Skin epidermis (tissue), 12 donors: ENCODE data around the gene EZH1.
"Not testable (repeated sequence)": the region's sequence is repeated elsewhere in the genome, so short reads cannot be mapped to it uniquely, and the experiment has no call there.

Source experiments
- H3K27ac ChIP-seq, 21 experiments: fragments of 200-600 bp; sonication (generic) in 11 of 21; one replicate each; pipeline ENCODE4 v1.5.0; 2020; ENCODE audit warnings: mild to moderate bottlenecking in 3 of 21, inconsistent platforms in 2 of 21, moderate library complexity in 2 of 21
- H3K4me3 ChIP-seq, 7 experiments: fragments of 200-600 bp; sonication (generic) in 2 of 7; one replicate each; pipeline ENCODE4 v1.5.0; 2020; ENCODE audit warnings: inconsistent platforms in 2 of 7, mild to moderate bottlenecking in 2 of 7, moderate library complexity in 1 of 7

Gene EZH1

DNA sequence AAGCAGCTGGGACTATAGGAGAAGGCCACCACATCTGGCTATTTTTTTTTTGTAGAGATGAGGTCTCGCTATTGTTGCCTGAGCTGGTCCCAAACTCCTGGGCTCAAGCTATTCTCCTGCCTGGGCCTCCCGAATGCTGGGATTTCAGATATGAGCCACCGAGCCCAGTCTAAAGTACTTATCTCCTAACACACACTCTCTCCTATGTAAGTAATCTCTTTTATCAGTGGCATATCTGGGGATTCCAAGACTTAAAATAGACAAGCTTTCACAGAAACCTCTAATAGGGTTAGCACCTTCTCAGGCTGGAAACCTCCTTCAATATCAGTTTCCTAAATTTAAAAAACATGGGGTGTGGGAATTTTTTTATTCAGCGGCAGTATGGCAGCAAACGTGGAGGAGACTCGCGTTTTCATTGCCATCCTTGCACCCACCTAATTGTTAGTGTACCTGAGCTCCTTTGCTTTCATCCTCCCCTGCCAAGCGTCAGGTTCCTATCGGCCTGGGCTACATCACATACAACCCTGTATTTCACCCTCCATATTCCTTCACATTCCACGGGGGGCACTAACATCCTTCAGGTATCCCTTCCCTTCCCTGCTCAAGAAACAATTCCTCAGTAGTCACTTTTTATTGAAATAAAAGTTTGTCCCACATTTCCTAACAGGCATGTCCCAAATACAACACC lies 1.1 kb downstream of the EZH1 start:
- Histone ChIP-seq H3K4me3 (peak overlapping the region; percentile 68 to 86 (median 71)), H3K27ac (peak overlapping the region in 18 of 21 experiments; percentile 74 to 97 (median 92))

DNA sequence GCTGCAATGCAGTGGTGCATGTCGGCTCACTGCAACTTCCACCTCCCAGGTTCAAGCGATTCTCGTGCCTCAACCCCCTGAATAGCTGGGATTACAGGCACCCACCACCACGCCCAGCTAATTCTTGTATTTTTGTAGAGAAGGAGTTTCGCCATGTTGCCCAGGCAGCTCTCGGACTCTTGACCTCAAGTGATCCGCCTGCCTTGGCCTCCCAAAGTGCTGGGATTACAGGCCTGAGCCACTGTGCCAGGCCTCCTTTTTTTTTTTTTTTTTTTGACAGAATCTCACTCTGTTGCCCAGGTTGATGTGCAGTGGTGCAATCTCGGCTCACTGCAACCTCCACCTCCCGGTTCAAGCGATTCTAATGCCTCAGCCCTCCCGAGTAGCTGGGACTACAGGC lies 1.9 kb downstream of the EZH1 start:
- H3K4me3 ChIP-seq: not testable (repeated sequence)
- peak overlapping the region in 1 of 21 experiments; percentile 97 for H3K27ac ChIP-seq

- Histone ChIP-seq H3K4me3 (no peak overlapping the region), H3K27ac (no peak overlapping the region)
These were observed 4.1 kb downstream of the EZH1 start for GRCh38 chr17:42740699-42741098.

GRCh38 chr17:42725143-42725542 lies 19.7 kb downstream of the EZH1 start:
- H3K4me3 ChIP-seq: no peak overlapping the region
- H3K27ac ChIP-seq: no peak overlapping the region

- Histone ChIP-seq H3K27ac (no peak overlapping the region), H3K4me3 (no peak overlapping the region)
These were observed 21.2 kb downstream of the EZH1 start for GRCh38 chr17:42723636-42724035.

GRCh38 chr17:42720996-42721583 lies 23.8 kb downstream of the EZH1 start:
- Histone ChIP-seq H3K27ac (no peak overlapping the region), H3K4me3 (no peak overlapping the region)

- H3K4me3 ChIP-seq: no peak overlapping the region
- peak overlapping the region in 1 of 21 experiments; percentile 8 for H3K27ac ChIP-seq
These were observed 35.3 kb downstream of the EZH1 start for GRCh38 chr17:42709561-42709960.

- Histone ChIP-seq H3K27ac (no peak overlapping the region), H3K4me3 (no peak overlapping the region)
These were observed 36.3 kb downstream of the EZH1 start for GRCh38 chr17:42708588-42708987.

DNA sequence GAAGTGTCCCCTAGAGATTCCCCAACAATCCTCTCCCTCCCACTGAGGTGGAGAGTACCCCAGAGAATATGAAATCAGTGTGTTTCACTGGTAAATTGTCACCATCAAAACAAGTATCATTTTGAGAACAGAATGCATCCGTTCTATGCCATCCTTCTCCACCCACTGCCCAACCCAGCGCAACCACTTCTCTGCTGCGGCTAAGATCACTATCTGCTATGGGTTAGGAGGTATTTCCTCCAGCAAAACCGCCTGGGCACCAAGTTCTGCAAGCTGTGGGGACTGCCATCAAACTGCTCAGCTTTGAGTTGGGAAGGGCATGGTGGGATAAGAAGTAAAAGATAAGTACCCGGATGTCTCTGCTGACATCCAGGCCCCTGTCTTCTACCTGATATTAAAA lies 38.1 kb downstream of the EZH1 start:
- peak overlapping the region in 2 of 21 experiments; percentile 5 to 63 for H3K27ac ChIP-seq

DNA sequence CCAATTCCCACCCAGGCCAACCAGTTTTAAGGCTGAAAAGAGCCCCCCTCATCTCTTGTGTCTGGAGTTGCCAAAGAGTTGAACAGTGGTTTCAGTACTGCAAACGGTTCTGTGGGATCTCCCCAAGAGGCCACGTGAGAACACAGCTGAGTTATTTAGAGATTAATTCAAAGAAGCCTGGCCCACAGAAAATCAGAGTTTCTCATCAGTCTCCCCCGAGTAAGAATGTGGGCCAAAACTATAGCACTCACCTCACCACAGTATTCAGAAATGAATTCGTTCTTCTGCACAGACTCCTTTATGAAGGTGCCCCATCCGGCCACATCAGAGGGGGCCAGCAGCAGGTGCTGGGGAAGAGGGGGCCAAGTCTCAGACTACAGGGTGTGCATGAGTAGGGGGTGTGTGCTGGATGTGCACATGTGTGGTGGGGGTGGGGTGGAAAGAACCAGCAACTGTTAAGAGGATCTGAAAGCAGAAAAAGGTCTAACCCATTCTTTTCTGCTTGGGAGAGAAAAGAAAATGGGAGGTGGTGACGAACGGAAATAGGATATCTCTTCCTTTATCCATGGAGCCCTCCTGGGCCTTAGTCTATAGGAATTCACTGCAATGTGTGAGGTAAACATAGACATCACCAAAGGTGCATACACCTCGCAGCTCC lies 39.9 kb downstream of the EZH1 start:
- Histone ChIP-seq H3K27ac (peak overlapping the region in 3 of 21 experiments; percentile 18 to 61 (median 40)), H3K4me3 (no peak overlapping the region)

More for the DNA sequence above, 38.1 kb downstream of the EZH1 start:
- H3K4me3 ChIP-seq: no peak overlapping the region

DNA sequence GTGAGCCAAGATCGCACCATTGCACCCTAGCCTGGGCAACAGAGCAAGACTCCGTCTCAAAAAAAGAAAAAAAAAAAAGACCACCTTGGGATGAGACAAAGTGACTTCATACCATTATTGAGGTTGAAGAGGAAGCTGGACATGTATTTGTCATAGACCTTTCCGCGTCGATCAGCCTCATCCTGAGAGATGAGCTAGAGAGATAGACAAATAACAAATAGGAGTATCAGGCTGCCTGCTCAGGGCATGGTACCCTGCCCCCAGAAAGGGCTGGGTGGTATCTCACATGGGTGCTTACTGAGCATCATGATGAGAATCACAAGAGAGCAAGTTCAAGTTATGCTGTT lies 40.4 kb downstream of the EZH1 start:
- Histone ChIP-seq H3K27ac (peak overlapping the region in 2 of 21 experiments; percentile 2 to 61), H3K4me3 (no peak overlapping the region)

DNA sequence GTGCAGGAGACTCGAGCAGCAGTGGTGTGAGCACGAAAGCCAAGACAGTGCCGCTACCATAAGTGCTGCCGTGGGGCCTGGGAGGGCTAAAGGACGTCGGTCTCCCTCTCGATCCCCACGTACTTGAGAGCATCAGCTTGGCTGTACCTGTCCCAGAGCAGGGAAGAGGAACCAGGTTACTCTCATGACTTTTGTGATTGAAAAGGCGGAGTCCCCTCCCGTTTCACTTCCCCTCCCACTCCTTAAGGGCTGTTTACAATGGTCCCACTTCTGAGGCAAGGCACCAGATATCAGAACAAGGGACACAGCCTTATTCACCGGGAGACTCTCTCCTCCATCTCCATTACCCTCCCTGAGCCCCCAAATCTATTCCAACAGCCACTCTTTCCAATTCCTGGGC lies 42.4 kb downstream of the EZH1 start:
- no peak overlapping the region for H3K4me3 ChIP-seq
- peak overlapping the region in 1 of 21 experiments; percentile 52 for H3K27ac ChIP-seq

GRCh38 chr17:42700586-42701289 lies 44.1 kb downstream of the EZH1 start:
- Histone ChIP-seq H3K4me3 (no peak overlapping the region), H3K27ac (no peak overlapping the region)

- H3K4me3 ChIP-seq: no peak overlapping the region
- H3K27ac ChIP-seq: no peak overlapping the region
These were observed 45.5 kb downstream of the EZH1 start for GRCh38 chr17:42699415-42699740.

DNA sequence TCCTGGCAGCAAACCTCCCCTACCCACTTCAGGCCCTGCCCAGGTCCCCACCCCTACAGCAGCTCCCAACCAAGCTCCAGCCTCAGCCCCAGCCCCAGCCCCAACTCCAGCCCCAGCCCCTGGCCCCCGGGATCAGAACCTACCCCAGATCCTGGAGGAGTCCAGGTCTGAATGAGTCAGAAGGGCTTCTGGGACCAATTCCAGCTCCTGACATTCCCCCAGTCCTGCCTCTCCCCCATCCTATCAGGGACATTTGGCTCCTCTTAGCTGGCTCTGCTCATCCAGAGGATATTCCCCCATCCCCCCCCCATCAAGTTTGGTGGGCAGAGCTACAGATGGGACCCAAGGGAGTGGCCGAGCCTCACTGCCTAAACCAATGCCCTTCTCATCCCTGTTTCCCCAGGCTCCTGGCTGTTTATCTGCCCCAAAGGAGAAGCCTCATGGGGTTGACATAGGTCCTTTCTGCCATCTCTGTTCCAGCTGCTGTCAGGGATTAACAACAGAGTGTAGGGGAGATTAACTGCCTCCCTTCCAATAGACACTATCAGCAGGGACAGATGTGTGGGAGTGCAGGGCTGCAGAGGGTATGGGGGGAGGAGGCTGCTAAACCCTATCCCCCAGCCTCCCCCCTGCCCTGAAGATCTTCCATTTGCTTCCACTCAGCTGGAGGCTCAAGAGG lies 46.0 kb downstream of the EZH1 start:
- Histone ChIP-seq H3K4me3 (no peak overlapping the region), H3K27ac (no peak overlapping the region)

DNA sequence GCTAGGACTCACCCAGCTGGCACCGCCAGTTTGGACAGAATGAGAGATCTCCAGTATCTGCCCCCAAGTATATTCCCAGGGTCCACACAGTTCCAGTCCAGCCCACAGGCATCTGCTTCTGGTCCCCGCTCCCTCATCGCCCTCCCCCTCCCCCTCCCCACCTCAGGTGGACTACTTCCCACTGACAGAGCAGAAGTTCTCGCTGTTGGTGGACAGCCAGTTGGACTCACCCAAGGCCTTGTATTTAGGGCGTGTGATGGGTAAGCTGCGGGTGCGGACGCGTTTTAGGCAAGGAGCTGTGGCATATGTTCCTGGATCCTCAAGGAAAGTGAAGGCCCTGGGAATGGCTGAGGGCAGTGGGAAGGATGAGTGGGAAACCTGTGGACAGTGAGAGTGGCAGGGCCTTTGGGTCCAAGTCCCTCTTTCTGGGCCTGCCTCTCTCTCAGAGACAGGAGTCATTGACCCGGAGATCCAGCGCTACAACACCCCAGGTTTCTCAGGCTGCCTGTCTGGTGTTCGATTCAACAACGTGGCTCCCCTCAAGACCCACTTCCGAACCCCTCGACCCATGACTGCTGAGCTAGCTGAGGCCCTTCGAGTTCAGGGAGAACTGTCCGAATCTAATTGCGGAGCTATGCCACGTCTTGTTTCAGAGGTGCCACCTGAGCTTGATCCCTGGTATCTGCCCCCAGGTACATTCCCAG lies 47.6 kb downstream of the EZH1 start:
- no peak overlapping the region for H3K4me3 ChIP-seq
- H3K27ac ChIP-seq: no peak overlapping the region

DNA sequence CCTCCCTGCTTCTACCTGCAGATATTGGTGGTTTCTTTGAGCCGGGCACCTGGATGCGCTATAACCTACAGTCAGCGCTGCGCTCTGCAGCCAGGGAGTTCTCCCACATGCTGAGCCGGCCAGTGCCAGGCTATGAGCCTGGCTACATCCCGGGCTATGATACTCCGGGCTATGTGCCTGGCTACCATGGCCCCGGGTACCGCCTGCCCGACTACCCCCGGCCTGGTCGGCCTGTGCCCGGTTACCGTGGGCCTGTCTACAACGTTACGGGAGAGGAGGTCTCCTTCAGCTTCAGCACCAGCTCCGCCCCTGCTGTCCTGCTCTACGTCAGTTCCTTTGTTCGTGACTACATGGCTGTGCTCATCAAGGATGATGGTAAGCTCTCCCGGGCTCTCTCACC lies 49.3 kb downstream of the EZH1 start:
- no peak overlapping the region for H3K27ac ChIP-seq
- no peak overlapping the region for H3K4me3 ChIP-seq

DNA sequence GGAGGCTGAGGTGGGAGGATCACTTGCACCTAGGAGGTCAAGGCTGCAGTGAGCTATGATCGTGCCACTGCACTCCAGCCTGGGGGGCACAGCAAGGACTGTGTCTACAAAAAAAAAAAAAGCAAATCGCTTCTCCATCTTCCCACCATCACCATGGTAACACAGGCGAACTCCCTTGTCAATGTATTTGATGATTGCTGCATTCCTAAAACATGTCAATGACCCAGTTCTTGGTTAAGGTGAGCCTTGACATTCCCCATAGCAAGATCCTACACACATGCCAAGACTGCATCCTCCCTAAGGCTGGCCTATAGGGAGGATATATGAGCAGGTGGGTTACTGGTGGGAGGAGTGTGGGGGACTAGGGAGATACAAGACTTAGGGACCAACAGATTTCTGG lies 50.3 kb downstream of the EZH1 start:
- no peak overlapping the region for H3K4me3 ChIP-seq
- no peak overlapping the region for H3K27ac ChIP-seq

DNA sequence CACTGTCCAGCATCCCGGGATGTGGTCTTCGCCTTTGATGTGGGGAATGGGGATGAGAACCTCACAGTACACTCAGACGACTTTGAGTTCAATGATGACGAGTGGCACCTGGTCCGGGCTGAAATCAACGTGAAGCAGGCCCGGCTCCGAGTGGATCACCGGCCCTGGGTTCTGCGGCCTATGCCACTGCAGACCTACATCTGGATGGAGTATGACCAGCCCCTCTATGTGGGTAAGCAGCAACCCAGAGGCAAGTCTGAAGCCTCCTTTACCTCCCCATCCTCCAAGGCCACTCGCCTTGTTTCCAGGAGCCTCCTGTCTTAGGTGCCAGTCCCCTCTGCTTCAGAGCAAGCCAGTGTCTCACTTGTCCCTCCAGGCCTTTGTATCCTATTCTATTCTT lies 52.4 kb downstream of the EZH1 start:
- Histone ChIP-seq H3K4me3 (no peak overlapping the region), H3K27ac (no peak overlapping the region)
